B cell (primary cell): ENCODE data around the gene PDHB. TPM values are rescaled to one million over a fixed set of nuclear protein-coding genes. Genes with fewer than 3 reads are reported as not detected.

Experiments used
- ATAC-seq: fragments of 200-7000 bp; cut with Tn5 transposase; one replicate; pipeline ENCODE4 v1.10.0; 2021; ENCODE audit warnings: low read depth, mild to moderate bottlenecking, moderate number of reproducible peaks, moderate library complexity
- CTCF ChIA-PET: fragments of 350-600 bp; sonication (Branson Sonifier 250); formaldehyde crosslinking; loops from one replicate; lab custom pipeline; 2021; ENCODE audit warnings: antibody characterized with exemption, inconsistent platforms; lab: Charles Lee
- POLR2A ChIA-PET: fragments of 350-600 bp; sonication (Branson Sonifier 250); formaldehyde crosslinking; loops from one replicate; lab custom pipeline; 2021; ENCODE audit warnings: antibody characterized with exemption; lab: Charles Lee
- DNase-seq: peaks from one replicate; pipeline ENCODE4 v3.0.0; 2013
- H2AFZ ChIP-seq: 2 replicates; pipeline ENCODE4 v1.6.1; 2012; ENCODE audit warnings: mild to moderate bottlenecking, low read depth, low read length; ENCODE audit not compliant: insufficient read depth, poor library complexity, severe bottlenecking
- H3K27ac ChIP-seq, 2 donors: 1 replicate in 1 of 2; 2 replicates in 1 of 2; pipeline ENCODE4 v1.5.1; 2012 to 2013; ENCODE audit warnings: low read length in 2 of 2, mild to moderate bottlenecking in 2 of 2, moderate library complexity in 1 of 2
- H3K27me3 ChIP-seq, 4 experiments: fragments of 200-600 bp in 1 of 4; sonication (generic) in 1 of 4; replicated peaks in 1 of 4; 1 replicate in 2 of 4; 2 replicates in 2 of 4; pipeline versions ENCODE4 v1.6.1 to v1.7.0; 2013 to 2016; ENCODE audit warnings: low read length in 3 of 4, mild to moderate bottlenecking in 2 of 4, mixed read lengths in 1 of 4, moderate library complexity in 1 of 4; ENCODE audit not compliant: insufficient read depth in 4 of 4, control insufficient read depth in 3 of 4; ENCODE audit errors: control extremely low read depth in 1 of 4
- H3K36me3 ChIP-seq, 2 experiments: replicated peaks in 1 of 2; 1 replicate in 1 of 2; 2 replicates in 1 of 2; pipeline versions ENCODE4 v1.6.1 to v1.7.1; 2013; ENCODE audit warnings: low read length in 1 of 2; ENCODE audit not compliant: insufficient read depth in 2 of 2, control insufficient read depth in 1 of 2; ENCODE audit errors: control extremely low read depth in 1 of 2, extremely low read depth in 1 of 2
- H3K4me1 ChIP-seq, 2 donors: fragments of 200-600 bp in 1 of 2; sonication (generic) in 1 of 2; 1 replicate in 1 of 2; 2 replicates in 1 of 2; pipeline versions ENCODE4 v1.5.1 to v1.6.1; 2013 to 2017; ENCODE audit warnings: low read length in 2 of 2; ENCODE audit not compliant: control insufficient read depth in 2 of 2, insufficient read depth in 2 of 2
- H3K4me2 ChIP-seq: replicated peaks from 2 replicates; pipeline ENCODE3; 2012; ENCODE audit warnings: mild to moderate bottlenecking, low read depth, low read length; ENCODE audit not compliant: poor library complexity, severe bottlenecking
- H3K4me3 ChIP-seq, 5 experiments: fragments of 200-600 bp in 1 of 5; sonication (generic) in 1 of 5; 1 replicate in 3 of 5; 2 replicates in 2 of 5; pipeline versions ENCODE4 v1.5.1 to v1.7.0; 2011 to 2016; ENCODE audit warnings: low read length in 4 of 5, mild to moderate bottlenecking in 4 of 5, low read depth in 2 of 5, control low read depth in 1 of 5, moderate library complexity in 1 of 5; ENCODE audit not compliant: insufficient read depth in 1 of 5; ENCODE audit errors: control extremely low read depth in 1 of 5, extremely low read depth in 1 of 5
- H3K79me2 ChIP-seq: fragments of 200-600 bp; sonication (generic); one replicate; pipeline ENCODE4 v1.6.0; 2016; ENCODE audit warnings: low read length; ENCODE audit not compliant: control insufficient read depth, insufficient read depth
- H3K9ac ChIP-seq: fragments of 200-600 bp; sonication (generic); 2 replicates; pipeline ENCODE4 v1.6.1; 2017; ENCODE audit warnings: mild to moderate bottlenecking, low read length, moderate library complexity
- H3K9me3 ChIP-seq, 3 donors: one replicate each; pipeline versions ENCODE4 v1.6.1 to v1.7.1; 2013; ENCODE audit warnings: low read length in 2 of 3; ENCODE audit not compliant: control insufficient read depth in 2 of 3, insufficient read depth in 1 of 3; ENCODE audit errors: control extremely low read depth in 1 of 3
- H4K20me1 ChIP-seq: 2 replicates; pipeline ENCODE4 v1.6.0; 2012; ENCODE audit warnings: mild to moderate bottlenecking, low read length; ENCODE audit not compliant: insufficient read depth, control insufficient read depth, poor library complexity, severe bottlenecking
- H3K27ac Mint-ChIP-seq: one replicate; pipeline ENCODE4 v1.8.0; 2021; ENCODE audit warnings: mixed read lengths
- H3K27me3 Mint-ChIP-seq: one replicate; pipeline ENCODE4 v1.8.0; 2021; ENCODE audit warnings: mixed read lengths
- H3K4me1 Mint-ChIP-seq: one replicate; pipeline ENCODE4 v1.8.0; 2021; ENCODE audit warnings: mixed read lengths
- H3K4me3 Mint-ChIP-seq: one replicate; pipeline ENCODE4 v1.8.0; 2021; ENCODE audit warnings: mixed read lengths
- H3K9me3 Mint-ChIP-seq: one replicate; pipeline ENCODE4 v1.8.0; 2022; ENCODE audit warnings: mixed read lengths; ENCODE audit not compliant: insufficient read depth
- CTCF ChIP-seq: fragments of 200-600 bp; IDR thresholded peaks from one replicate; pipeline ENCODE4 v1.8.0; 2022; ENCODE audit warnings: antibody characterized with exemption, mild to moderate bottlenecking
- EZH2 ChIP-seq: IDR thresholded peaks from 2 replicates; pipeline ENCODE4 v1.6.1; 2012; ENCODE audit warnings: borderline replicate concordance, low read depth, mild to moderate bottlenecking, moderate library complexity, low read length; ENCODE audit not compliant: insufficient read depth, poor library complexity, severe bottlenecking
- WGBS: methylation state at CpG from one replicate; pipeline ENCODE4 v1.1.5; 2013; ENCODE audit warnings: missing lambda C conversion rate; ENCODE audit not compliant: insufficient coverage; 5-methylcytosine and 5-hydroxymethylcytosine counted together
- intact Hi-C: fragments of 100-400 bp; cut with micrococcal nuclease; formaldehyde crosslinking; loops from one replicate; pipeline ENCODE4 v1.10.0; 2022
- polyA plus RNA-seq: library from polyadenylated mRNA; depleted of rRNA; stranded (reverse); fragments of >200 nt; gene quantifications from 2 replicates; pipeline ENCODE4 v1.2.3, GENCODE V29; 2012
- total RNA-seq, 2 donors: library from RNA; stranded (reverse); fragments of 120-200 nt in 1 of 2; gene quantifications; 1 replicate in 1 of 2; 2 replicates in 1 of 2; pipeline versions ENCODE4 v1.2.3 to v1.2.4, GENCODE V29; 2013 to 2022

PDHB gene
- total and polyA plus RNA-seq, 2 donors (not counting 1 experiment from before 2014, with no cell fraction given) = 21.7 to 67.2 TPM

GRCh38 chr3:58432905-58433304 is 727 bp downstream of the PDHB start:
- peak overlapping the region; percentile 75 to 93 (median 91) for H3K4me3 ChIP-seq
- WGBS = 100% methylated on average over 2 of the region's 6 CpGs
- Mint-ChIP-seq H3K4me3 (peak overlapping the region; percentile 97), H3K27ac (peak overlapping the region; percentile 98), H3K4me1 (peaks cover 25% of the 10 kb centered on the region), H3K9me3 (no peaks in the 10 kb centered on the region), H3K27me3 (no peaks in the 10 kb centered on the region)
- intact Hi-C loops = loop anchor here (1.0 to 5.0 kb wide), 6 partner anchors 14 to 196 kb away; partner anchors contain the start of genes ABHD6, HTD2, KCTD6 and RPP14
- peaks cover 27% of the 10 kb centered on the region for H3K79me2 ChIP-seq
- H3K9me3 ChIP-seq = no peaks in the 10 kb centered on the region
- H3K4me2 ChIP-seq = peak overlapping the region; percentile 84
- peak overlapping the region; percentile 82 to 87 for H3K27ac ChIP-seq
- peaks cover 8% of the 10 kb centered on the region for H4K20me1 ChIP-seq
- peaks cover 9 to 22% of the 10 kb centered on the region in 2 donors for H3K4me1 ChIP-seq
- ChIA-PET CTCF (interaction anchor here (1.2 to 4.2 kb wide), 4 partner anchors 14 to 126 kb away, joined by 3 to 18 read pairs (median 4); partner anchors contain the start of genes HTD2 and RPP14), POLR2A (interaction anchor here (0.7 to 1.6 kb wide), 6 partner anchors 9 to 127 kb away, joined by 3 to 6 read pairs (median 4); partner anchors contain the start of genes HTD2, KCTD6 and RPP14)
- peak overlapping the region; percentile 99 for H2AFZ ChIP-seq
- H3K27me3 ChIP-seq = no peaks in the 10 kb centered on the region
- no peak for ATAC-seq
- peak overlapping the region; percentile 95 for H3K9ac ChIP-seq
- H3K36me3 ChIP-seq = peaks cover 1 to 43% of the 10 kb centered on the region in 2 experiments
- no peak for DNase-seq
- TF ChIP-seq EZH2 (no peak), CTCF (no peak)

- ChIA-PET POLR2A (no interaction called here), CTCF (interaction anchor here (0.8 to 2.1 kb wide), 4 partner anchors 11 to 252 kb away, joined by 3 to 6 read pairs (median 4); partner anchors contain the start of genes HTD2 and RPP14)
- H3K4me1 Mint-ChIP-seq = peaks cover 25% of the 10 kb centered on the region
- ATAC-seq = no peak
- WGBS = no CpG with 5 or more reads among the region's 1 CpG
- H3K27ac ChIP-seq = peak overlapping the region in 1 of 2 donors; percentile 35
- H3K4me3 Mint-ChIP-seq = no peak overlapping the region
- no peak overlapping the region for H3K27ac Mint-ChIP-seq
- H3K9me3 Mint-ChIP-seq = no peaks in the 10 kb centered on the region
- peaks cover 8% of the 10 kb centered on the region for H4K20me1 ChIP-seq
- no peak overlapping the region for H2AFZ ChIP-seq
- H3K36me3 ChIP-seq = peaks cover 1 to 73% of the 10 kb centered on the region in 2 experiments
- H3K4me1 ChIP-seq = peaks cover 9 to 22% of the 10 kb centered on the region in 2 donors
- H3K79me2 ChIP-seq = peaks cover 27% of the 10 kb centered on the region
- H3K27me3 Mint-ChIP-seq = no peaks in the 10 kb centered on the region
- H3K9me3 ChIP-seq = no peaks in the 10 kb centered on the region
- no peak overlapping the region for H3K9ac ChIP-seq
- intact Hi-C loops = loop anchor here (5.0 kb wide), 2 partner anchors 107 to 192 kb away; partner anchors contain the start of gene ABHD6
- no peak overlapping the region for H3K4me2 ChIP-seq
- DNase-seq = no peak
- TF ChIP-seq CTCF (no peak), EZH2 (no peak)
- no peaks in the 10 kb centered on the region for H3K27me3 ChIP-seq
- H3K4me3 ChIP-seq = no peak overlapping the region
These were observed 4.0 kb downstream of the PDHB start for GRCh38 chr3:58429657-58430056.
